SK-N-SH (cell line): Measurements from ENCODE around the gene PARP15. TPM values are rescaled to one million over a fixed set of nuclear protein-coding genes. Genes with fewer than 3 reads are reported as not detected.

Experiments
- CTCF ChIA-PET: fragments of 300-600, 350-600 bp; formaldehyde crosslinking; extraction: SDS; loops from one replicate; lab custom pipeline; 2021; lab: Yijun Ruan, JAX
- POLR2A ChIA-PET: fragments of 350-600 bp; sonication (Branson Sonifier 250); formaldehyde crosslinking; extraction: SDS; loops from one replicate; lab custom pipeline; 2020; ENCODE audit warnings: antibody characterized with exemption, inconsistent platforms; lab: Yijun Ruan, JAX
- DNase-seq: peaks from one replicate; pipeline ENCODE4 v3.0.0; 2012
- H2AFZ ChIP-seq: fragments of 200-600 bp; sonication (generic); 2 replicates; pipeline ENCODE4 v1.8.1; 2016; ENCODE audit warnings: antibody characterized with exemption, mild to moderate bottlenecking, low read depth
- H3F3A ChIP-seq: fragments of 200-600 bp; sonication (generic); replicated peaks from 2 replicates; pipeline ENCODE3; 2016; ENCODE audit warnings: antibody characterized with exemption, mild to moderate bottlenecking; ENCODE audit not compliant: insufficient read depth
- H3K27ac ChIP-seq, 2 experiments: fragments of 200-500 bp in 1 of 2; fragments of 200-600 bp in 1 of 2; sonication (Bioruptor generic) in 1 of 2; sonication (generic), shearing (Covaris generic) in 1 of 2; 2 replicates each; pipeline versions ENCODE4 v1.5.1 to v1.6.1; 2014 to 2016; ENCODE audit warnings: low read depth in 2 of 2, inconsistent platforms in 1 of 2, low read length in 1 of 2, mild to moderate bottlenecking in 1 of 2, mixed read lengths in 1 of 2
- H3K27me3 ChIP-seq: fragments of 200-600 bp; sonication (generic), shearing (Covaris generic); 2 replicates; pipeline ENCODE4 v1.6.1; 2016; ENCODE audit warnings: mixed run types; ENCODE audit not compliant: insufficient read depth
- H3K36me3 ChIP-seq, 2 experiments: fragments of 200-500 bp in 1 of 2; fragments of 200-600 bp in 1 of 2; sonication (Bioruptor generic) in 1 of 2; sonication (generic) in 1 of 2; replicated peaks in 1 of 2; 2 replicates each; pipeline versions ENCODE3 to v1.5.1; 2014 to 2016; ENCODE audit warnings: low read length in 1 of 2, mild to moderate bottlenecking in 1 of 2; ENCODE audit not compliant: insufficient read depth in 2 of 2, control insufficient read depth in 1 of 2
- H3K4me1 ChIP-seq, 2 experiments: fragments of 200-500 bp in 1 of 2; fragments of 200-600 bp in 1 of 2; sonication (Bioruptor generic) in 1 of 2; sonication (generic), shearing (Covaris generic) in 1 of 2; 2 replicates each; pipeline versions ENCODE4 v1.5.1 to v1.6.1; 2014 to 2016; ENCODE audit warnings: low read depth in 1 of 2, low read length in 1 of 2, mixed run types in 1 of 2; ENCODE audit not compliant: insufficient read depth in 2 of 2, control insufficient read depth in 1 of 2
- H3K4me2 ChIP-seq: fragments of 200-600 bp; sonication (generic), shearing (Covaris generic); 2 replicates; pipeline ENCODE4 v1.6.1; 2017; ENCODE audit warnings: mixed run types
- H3K4me3 ChIP-seq, 2 experiments: fragments of 200-500 bp in 1 of 2; fragments of 200-600 bp in 1 of 2; sonication (Bioruptor generic) in 1 of 2; sonication (generic), shearing (Covaris generic) in 1 of 2; 2 replicates each; pipeline versions ENCODE4 v1.5.1 to v1.8.1; 2014 to 2016; ENCODE audit warnings: low read depth in 2 of 2, inconsistent platforms in 1 of 2, low read length in 1 of 2, mild to moderate bottlenecking in 1 of 2, mixed read lengths in 1 of 2, moderate library complexity in 1 of 2
- H3K79me2 ChIP-seq: fragments of 200-600 bp; sonication (generic); 2 replicates; pipeline ENCODE4 v1.8.1; 2017; ENCODE audit warnings: mild to moderate bottlenecking; ENCODE audit not compliant: insufficient read depth
- H3K9ac ChIP-seq: fragments of 200-600 bp; sonication (generic); 2 replicates; pipeline ENCODE4 v1.6.1; 2017; ENCODE audit warnings: mixed run types
- H3K9me2 ChIP-seq: fragments of 200-600 bp; sonication (generic); 2 replicates; pipeline ENCODE4 v1.6.1; 2017; ENCODE audit warnings: mixed run types
- H3K9me3 ChIP-seq: fragments of 200-600 bp; sonication (generic); 2 replicates; pipeline ENCODE4 v1.6.1; 2017; ENCODE audit warnings: mixed run types, mild to moderate bottlenecking, moderate library complexity
- H4K20me1 ChIP-seq: fragments of 200-600 bp; sonication (generic); 2 replicates; pipeline ENCODE4 v1.6.1; 2017; ENCODE audit warnings: mild to moderate bottlenecking, mixed run types; ENCODE audit not compliant: insufficient read depth
- CHD2 ChIP-seq: fragments of 150-350 bp; IDR thresholded peaks from 2 replicates; pipeline ENCODE4 v1.6.1; 2018; ENCODE audit warnings: low read length; ENCODE audit not compliant: partially characterized antibody
- CTCF ChIP-seq: fragments of 200-600 bp; sonication (generic); IDR thresholded peaks from 2 replicates; pipeline ENCODE4 v1.6.1; 2017; ENCODE audit warnings: antibody characterized with exemption, mild to moderate bottlenecking, moderate library complexity
- ELF1 ChIP-seq: IDR thresholded peaks from 2 replicates; pipeline ENCODE4 v1.4.0; 2012
- EZH2phosphoT487 ChIP-seq: fragments of 200-600 bp; sonication (generic); IDR thresholded peaks from 2 replicates; pipeline ENCODE4 v1.6.1; 2017; ENCODE audit warnings: low read depth, mixed run types, mild to moderate bottlenecking, antibody characterized with exemption, moderate library complexity, borderline replicate concordance
- FOSL2 ChIP-seq: IDR thresholded peaks from 2 replicates; pipeline ENCODE4 v1.4.0; 2012; ENCODE audit warnings: low read depth, mild to moderate bottlenecking, moderate library complexity, borderline replicate concordance
- FOXJ3 ChIP-seq: sonication (generic); formaldehyde crosslinking; IDR thresholded peaks from 2 replicates; pipeline ENCODE4 v1.5.1; 2020; ENCODE audit warnings: mild to moderate bottlenecking, missing genetic modification reagents
- GATA2 ChIP-seq: sonication (generic); formaldehyde crosslinking; IDR thresholded peaks from 2 replicates; pipeline ENCODE4 v1.5.0; 2020; ENCODE audit warnings: mild to moderate bottlenecking, missing genetic modification reagents
- JUND ChIP-seq: IDR thresholded peaks from 2 replicates; pipeline ENCODE4 v1.4.0; 2012
- MEF2A ChIP-seq: IDR thresholded peaks from 2 replicates; pipeline ENCODE4 v1.4.0; 2012; ENCODE audit warnings: low read depth, borderline replicate concordance
- NRF1 ChIP-seq: IDR thresholded peaks from 2 replicates; pipeline ENCODE4 v1.6.1; 2012; ENCODE audit warnings: low read depth, mild to moderate bottlenecking, low read length
- RAD21 ChIP-seq: IDR thresholded peaks from 2 replicates; pipeline ENCODE4 v1.6.1; 2012; ENCODE audit warnings: mild to moderate bottlenecking, low read length
- REST ChIP-seq: IDR thresholded peaks from 2 replicates; pipeline ENCODE4 v1.6.1; 2012; ENCODE audit warnings: mild to moderate bottlenecking, low read depth, low read length, moderate library complexity
- RFX5 ChIP-seq: IDR thresholded peaks from 2 replicates; pipeline ENCODE4 v1.6.1; 2012; ENCODE audit warnings: mild to moderate bottlenecking, improper control_type of control experiment, low read length
- SMC3 ChIP-seq: IDR thresholded peaks from 2 replicates; pipeline ENCODE4 v1.6.1; 2012; ENCODE audit warnings: low read depth, low read length, improper control_type of control experiment
- TCF12 ChIP-seq: IDR thresholded peaks from 2 replicates; pipeline ENCODE4 v1.4.0; 2012
- ZBTB33 ChIP-seq: IDR thresholded peaks from 2 replicates; pipeline ENCODE4 v1.4.0; 2012; ENCODE audit warnings: low read depth, borderline replicate concordance
- WGBS: methylation state at CpG from one replicate; pipeline ENCODE4 v1.1.6; 2017; ENCODE audit warnings: low lambda C conversion rate; 5-methylcytosine and 5-hydroxymethylcytosine counted together
- polyA plus RNA-seq, 3 experiments: library from polyadenylated mRNA; depleted of rRNA; stranded (reverse); fragments of >200 nt; gene quantifications; 2 replicates each; pipeline ENCODE4 v1.2.3, GENCODE V29; 2012
- TF ChIP-seq, protein P1 (sequence below): IDR thresholded peaks from 2 replicates; pipeline ENCODE4 v1.4.0; 2012; ENCODE audit warnings: low read depth, borderline replicate concordance

Gene PARP15
- not detected in 2 replicates for polyA plus RNA-seq (2012; rRNA removed)
- 0.01 TPM in 1 of 2 replicates, not detected in the other for polyA plus RNA-seq (2012; cell fraction: cytosol; rRNA removed)
- polyA plus RNA-seq (2012; cell fraction: nucleus; rRNA removed) = not detected in 2 replicates

GRCh38 chr3:122577409-122578031 is at the start of gene PARP15:
Gene PARP15 (plus strand): TSS chr3:122577650. CDS start chr3:122577668, 18 bp downstream.
- H3K4me3 ChIP-seq = no peak within 1 kb of the TSS; a peak in 1 of 4 replicates
- CTCF ChIA-PET = interaction anchor here (1.0 kb wide), 1 partner anchor 15 kb away, joined by 3 read pairs; no protein-coding TSS in a partner anchor
- peak; percentile 30 for DNase-seq
- no peaks in the 10 kb centered on the region for H4K20me1 ChIP-seq
- POLR2A ChIA-PET = no interaction called here
- H3K9ac ChIP-seq = no peak within 1 kb of the TSS
- no peaks in the 10 kb centered on the region for H3K9me2 ChIP-seq
- peaks cover 12% of the 10 kb centered on the region; the same call in 1 of the 2 replicates for H3K9me3 ChIP-seq
- H3K4me2 ChIP-seq = no peak within 1 kb of the TSS
- H2AFZ ChIP-seq = no peak within 1 kb of the TSS
- no peak within 1 kb of the TSS for H3K27ac ChIP-seq
- no peak for TF ChIP-seq FOXJ3
- TF ChIP-seq RFX5 = no peak
- no peak for TF ChIP-seq GATA2 (CRISPR knock-in tag)
- TF ChIP-seq, protein P1, sequence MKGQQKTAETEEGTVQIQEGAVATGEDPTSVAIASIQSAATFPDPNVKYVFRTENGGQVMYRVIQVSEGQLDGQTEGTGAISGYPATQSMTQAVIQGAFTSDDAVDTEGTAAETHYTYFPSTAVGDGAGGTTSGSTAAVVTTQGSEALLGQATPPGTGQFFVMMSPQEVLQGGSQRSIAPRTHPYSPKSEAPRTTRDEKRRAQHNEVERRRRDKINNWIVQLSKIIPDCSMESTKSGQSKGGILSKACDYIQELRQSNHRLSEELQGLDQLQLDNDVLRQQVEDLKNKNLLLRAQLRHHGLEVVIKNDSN = no peak
- no peak for TF ChIP-seq CTCF
- TF ChIP-seq MEF2A = no peak
- no peak for TF ChIP-seq SMC3
- no peak for TF ChIP-seq NRF1
- H3K79me2 ChIP-seq = no peaks in the 10 kb centered on the region
- H3K4me1 ChIP-seq = peaks cover 0 to 6% of the 10 kb centered on the region in 2 experiments; a peak in 1 of 4 replicates
- no peaks in the 10 kb centered on the region for H3K36me3 ChIP-seq
- 62% methylated on average over 23 of the region's 40 CpGs for WGBS
- H3K27me3 ChIP-seq = no peaks in the 10 kb centered on the region
- no peaks in the 10 kb centered on the region for H3F3A ChIP-seq

GRCh38 chr3:122530164-122530563 is 47.3 kb upstream of the PARP15 start:
- H3F3A ChIP-seq = peaks cover 6% of the 10 kb centered on the region
- H3K9me2 ChIP-seq = no peaks in the 10 kb centered on the region
- POLR2A ChIA-PET = no interaction called here
- no peaks in the 10 kb centered on the region for H3K9me3 ChIP-seq
- no peak overlapping the region for H3K9ac ChIP-seq
- 75% methylated on average over 2 of the region's 2 CpGs for WGBS
- no peak overlapping the region for H3K27ac ChIP-seq
- H3K36me3 ChIP-seq = peaks cover 13 to 31% of the 10 kb centered on the region in 2 experiments
- no peak overlapping the region for H3K4me3 ChIP-seq
- H3K27me3 ChIP-seq = no peaks in the 10 kb centered on the region
- no peak overlapping the region for H2AFZ ChIP-seq
- no peak for DNase-seq
- H3K79me2 ChIP-seq = no peaks in the 10 kb centered on the region
- CTCF ChIA-PET = interaction anchor here (0.5 kb wide), 1 partner anchor 354 kb away, joined by 3 read pairs; no protein-coding TSS in a partner anchor
- no peaks in the 10 kb centered on the region for H4K20me1 ChIP-seq
- 0 out of 4 replicates have a peak, but pooled peaks cover 0 to 7% of the 10 kb centered on the region in 2 experiments for H3K4me1 ChIP-seq
- no peak overlapping the region for H3K4me2 ChIP-seq
- TF ChIP-seq ZBTB33 = no peak
- TF ChIP-seq ELF1 = no peak
- TF ChIP-seq REST = no peak
- no peak for TF ChIP-seq GATA2 (CRISPR knock-in tag)
- TF ChIP-seq JUND = no peak
- TF ChIP-seq EZH2phosphoT487 = no peak
- no peak for TF ChIP-seq MEF2A
- TF ChIP-seq RAD21 = no peak
- TF ChIP-seq FOSL2 = no peak
- no peak for TF ChIP-seq CHD2
- no peak for TF ChIP-seq RFX5
- no peak for TF ChIP-seq TCF12
- no peak for TF ChIP-seq FOXJ3
